HepG2 (cell line): ENCODE measurements around the gene ATR. TPM values are rescaled to one million over a fixed set of nuclear protein-coding genes. Genes with fewer than 3 reads are reported as not detected.

ENCODE experiments used
- ATAC-seq: fragments of 200-7000 bp; cut with Tn5 transposase; 3 replicates; pipeline ENCODE4 v1.9.1; 2020; ENCODE audit warnings: mild to moderate bottlenecking, moderate library complexity
- BruUV-seq: library from RNA; stranded (reverse); fragments of 400-500 nt; replicated peaks from 2 replicates; lab custom pipeline; 2021; lab: Mats Ljungman, UMichigan
- CTCF ChIA-PET: fragments of 300-600 bp; formaldehyde crosslinking; extraction: SDS; loops from one replicate; lab custom pipeline; 2021; ENCODE audit warnings: low total read pairs, inconsistent platforms, low intra/inter-chr PET ratio; lab: Yijun Ruan, JAX
- POLR2A ChIA-PET: fragments of 350-600 bp; sonication (Branson Sonifier 250); formaldehyde crosslinking; loops from one replicate; lab custom pipeline; 2020; ENCODE audit warnings: antibody characterized with exemption, inconsistent platforms; lab: Yijun Ruan, JAX
- DNase-seq: peaks from one replicate; pipeline ENCODE4 v3.0.0-alpha.2; 2015; ENCODE audit warnings: low spot score
- FAIRE-seq: peaks from 3 replicates; lab custom pipeline; 2011; peaks lifted over from hg19 to GRCh38; lab: Jason Lieb, UNC
- H2AFZ ChIP-seq: one replicate; pipeline ENCODE4 v1.6.1; 2011; ENCODE audit warnings: low read length, inconsistent platforms
- H3K27ac ChIP-seq: fragments of 300-600 bp; 3 replicates; pipeline ENCODE4 v1.8.0; 2011; ENCODE audit warnings: mixed run types, mild to moderate bottlenecking, mixed read lengths, low read length, inconsistent platforms; ENCODE audit not compliant: insufficient read depth; ENCODE audit errors: extremely low read length
- H3K27me3 ChIP-seq, 2 experiments: fragments of 200-600 bp in 1 of 2; 2 replicates in 1 of 2; 3 replicates in 1 of 2; pipeline versions ENCODE4 v1.6.0 to v1.8.0; 2011; ENCODE audit warnings: low read length in 2 of 2, mild to moderate bottlenecking in 2 of 2, moderate library complexity in 2 of 2, inconsistent platforms in 1 of 2; ENCODE audit not compliant: insufficient read depth in 2 of 2, control insufficient read depth in 1 of 2
- H3K36me3 ChIP-seq, 2 experiments: fragments of 200-600 bp in 1 of 2; replicated peaks in 1 of 2; 2 replicates in 1 of 2; 3 replicates in 1 of 2; pipeline versions ENCODE4 v1.5.1 to v1.8.0; 2011; ENCODE audit warnings: low read length in 2 of 2, inconsistent platforms in 1 of 2; ENCODE audit not compliant: insufficient read depth in 2 of 2, control insufficient read depth in 1 of 2
- H3K4me1 ChIP-seq: 2 replicates; pipeline ENCODE4 v1.5.1; 2012; ENCODE audit warnings: low read length, inconsistent platforms; ENCODE audit not compliant: insufficient read depth
- H3K4me2 ChIP-seq: 2 replicates; pipeline ENCODE4 v1.6.0; 2011; ENCODE audit warnings: low read depth, low read length, inconsistent platforms
- H3K4me3 ChIP-seq, 3 experiments: fragments of 200-600 bp in 1 of 3; sonication (generic), shearing (Covaris generic) in 1 of 3; replicated peaks in 1 of 3; 2 replicates each; pipeline ENCODE4 v1.5.1; 2011 to 2016; ENCODE audit warnings: low read length in 3 of 3, inconsistent platforms in 2 of 3, low read depth in 2 of 3, mild to moderate bottlenecking in 2 of 3, control low read depth in 1 of 3, mixed read lengths in 1 of 3; ENCODE audit not compliant: insufficient read depth in 1 of 3
- H3K79me2 ChIP-seq: one replicate; pipeline ENCODE4 v1.6.1; 2011; ENCODE audit warnings: low read length, inconsistent platforms; ENCODE audit not compliant: insufficient read depth
- H3K9ac ChIP-seq: 2 replicates; pipeline ENCODE4 v1.6.0; 2011; ENCODE audit warnings: mild to moderate bottlenecking, low read depth, low read length, inconsistent platforms; ENCODE audit not compliant: insufficient read depth
- H3K9me3 ChIP-seq: 2 replicates; pipeline ENCODE4 v1.5.1; 2012; ENCODE audit warnings: mild to moderate bottlenecking, low read length
- H4K20me1 ChIP-seq: 2 replicates; pipeline ENCODE4 v1.6.0; 2011; ENCODE audit warnings: inconsistent platforms, mild to moderate bottlenecking, low read length, moderate library complexity; ENCODE audit not compliant: insufficient read depth
- KDM5A ChIP-seq: fragments of 200-600 bp; sonication (generic); IDR thresholded peaks from 2 replicates; pipeline ENCODE4 v1.7.0; 2018; ENCODE audit warnings: antibody characterized with exemption, mild to moderate bottlenecking, low read length, borderline replicate concordance
- KLF12 ChIP-seq: sonication (generic); formaldehyde crosslinking; IDR thresholded peaks from 2 replicates; pipeline ENCODE4 v1.4.0; 2020; ENCODE audit warnings: missing genetic modification reagents, borderline replicate concordance
- KLF16 ChIP-seq, 2 experiments: sonication (generic) in 1 of 2; formaldehyde crosslinking in 1 of 2; IDR thresholded peaks; 2 replicates each; pipeline versions ENCODE4 v1.6.1 to v1.8.0; 2016 to 2023; ENCODE audit warnings: missing genetic modification reagents in 2 of 2, missing compliant biosample characterization in 1 of 2
- MXD4 ChIP-seq: IDR thresholded peaks from 2 replicates; pipeline ENCODE4 v1.6.1; 2016; ENCODE audit warnings: mild to moderate bottlenecking, missing biosample characterization, missing genetic modification reagents
- THAP8 ChIP-seq: sonication (generic); formaldehyde crosslinking; IDR thresholded peaks from 2 replicates; pipeline ENCODE4 v1.5.1; 2020; ENCODE audit warnings: missing genetic modification reagents, mild to moderate bottlenecking, borderline replicate concordance
- ZBTB42 ChIP-seq: sonication (generic); formaldehyde crosslinking; IDR thresholded peaks from 2 replicates; pipeline ENCODE4 v1.5.0; 2020; ENCODE audit warnings: mild to moderate bottlenecking, missing genetic modification reagents
- ZFY ChIP-seq: sonication (generic); formaldehyde crosslinking; IDR thresholded peaks from 2 replicates; pipeline ENCODE4 v1.4.0; 2020; ENCODE audit warnings: missing genetic modification reagents
- ZMAT3 ChIP-seq: sonication (generic); formaldehyde crosslinking; conservative IDR thresholded peaks from 2 replicates; pipeline ENCODE4 v1.7.0; 2021; ENCODE audit warnings: missing genetic modification reagents
- ZNF136 ChIP-seq: sonication (generic); formaldehyde crosslinking; IDR thresholded peaks from 2 replicates; pipeline ENCODE4 v1.8.1; 2022; ENCODE audit warnings: low read depth, mild to moderate bottlenecking, moderate library complexity, missing genetic modification reagents
- ZNF337 ChIP-seq: sonication (generic); formaldehyde crosslinking; IDR thresholded peaks from 2 replicates; pipeline ENCODE4 v1.5.1; 2020; ENCODE audit warnings: missing genetic modification reagents, low read depth, mild to moderate bottlenecking, borderline replicate concordance
- ZNF678 ChIP-seq: sonication (generic); formaldehyde crosslinking; IDR thresholded peaks from 2 replicates; pipeline ENCODE4 v1.4.0; 2020; ENCODE audit warnings: mild to moderate bottlenecking, missing genetic modification reagents
- WGBS: methylation state at CpG from one replicate; pipeline ENCODE4 v1.1.6; 2017; ENCODE audit warnings: low lambda C conversion rate; 5-methylcytosine and 5-hydroxymethylcytosine counted together
- in situ Hi-C: cut with HindIII; loops from 2 replicates; pipeline ENCODE4 v1.10.0; 2017; ENCODE audit warnings: low pct_unique_long_range_greater_than_20kb; ENCODE audit not compliant: extremely low pct_ligation_motif_present
- intact Hi-C: fragments of 100-400 bp; cut with micrococcal nuclease; formaldehyde crosslinking; loops from one replicate; pipeline ENCODE4 v1.10.0; 2022; ENCODE audit not compliant: unreplicated experiment
- polyA plus RNA-seq, 8 experiments: library from polyadenylated mRNA; depleted of rRNA in 3 of 8; stranded (reverse) in 7 of 8; unstranded in 1 of 8; fragments of >200 nt; fragmentation: Illumina TruSeq in 4 of 8; extraction: Trizol in 4 of 8; gene quantifications; 2 replicates each; pipeline versions ENCODE4 v1.2.1 to v1.2.3, GENCODE V29; 2011 to 2016; ENCODE audit warnings: low read depth in 4 of 8, missing spikeins in 1 of 8, mixed read lengths in 1 of 8; ENCODE audit not compliant: insufficient read depth in 1 of 8
- total RNA-seq, 5 experiments: library from RNA; depleted of rRNA; stranded (reverse); fragments of >200 nt; fragmentation: Illumina TruSeq; extraction: Trizol; gene quantifications; 2 replicates each; pipeline ENCODE4 v1.2.3, GENCODE V29; 2016; ENCODE audit warnings: low read depth in 1 of 5

Gene ATR
- total and polyA plus RNA-seq, 2 of the 13 experiments (the other 11 are each of a cell fraction or from before 2014, with no cell fraction given) = 6.6 to 17.0 TPM

GRCh38 chr3:142596726-142597088 lies 18.2 kb upstream of the ATR start:
- ChIA-PET CTCF (no interaction called here), POLR2A (interaction anchor here (0.5 to 2.1 kb wide), 7 partner anchors 13 to 405 kb away, joined by 3 to 14 read pairs (median 4); partner anchors contain the start of genes ATR, TRPC1 and U2SURP)
- Histone ChIP-seq H3K27me3 (no peaks in the 10 kb centered on the region; a peak in 1 of 5 replicates), H3K4me3 (peak overlapping the region; percentile 80 to 83 (median 80)), H3K79me2 (peaks cover 17% of the 10 kb centered on the region), H3K27ac (peak overlapping the region; percentile 82), H3K9me3 (no peaks in the 10 kb centered on the region), H4K20me1 (no peaks in the 10 kb centered on the region), H3K9ac (peak overlapping the region; percentile 77), H3K4me1 (peaks cover 29% of the 10 kb centered on the region), H3K36me3 (no peaks in the 10 kb centered on the region), H2AFZ (peak overlapping the region; percentile 75), H3K4me2 (peak overlapping the region; percentile 87)
- peak; percentile 45 for ATAC-seq
- no peak for DNase-seq
- FAIRE-seq = no peak
- TF ChIP-seq ZNF136 (CRISPR knock-in tag) (no peak), KLF12 (CRISPR knock-in tag) (0 out of 2 replicates have a peak, but pooled peaks have one; percentile 11), ZNF678 (CRISPR knock-in tag) (0 out of 2 replicates have a peak, but pooled peaks have one; percentile 7), KDM5A (0 out of 2 replicates have a peak, but pooled peaks have one; percentile 12), ZBTB42 (CRISPR knock-in tag) (no peak), ZFY (no peak), KLF16 (CRISPR knock-in tag; IDR thresholded peaks at IDR 0.05) (0 out of 4 replicates have a peak, but pooled peaks of 1 of the 2 experiments have one; percentile 8), ZMAT3 (0 out of 2 replicates have a peak, but pooled peaks have one; percentile 4), ZNF337 (CRISPR knock-in tag) (0 out of 2 replicates have a peak, but pooled peaks have one; percentile 0), THAP8 (CRISPR knock-in tag) (peak; percentile 17; the same call in 1 of the 2 replicates), MXD4 (CRISPR knock-in tag) (no peak)
- under 1% methylated on average over 5 of the region's 5 CpGs for WGBS
- BruUV-seq = TSS peak; percentile 77
- in situ Hi-C loops (no loop called here), intact Hi-C loops (loop anchor here (1.0 to 2.0 kb wide), 3 partner anchors 18 to 128 kb away; partner anchors contain the start of genes ATR and TRPC1)
